GM23338 (cell line): ENCODE results near the gene GSG1L. TPM values are rescaled to one million over a fixed set of nuclear protein-coding genes. Genes with fewer than 3 reads are reported as not detected.

Experiments used
- ATAC-seq: fragments of 200-7000 bp; cut with Tn5 transposase; 3 replicates; pipeline ENCODE4 v1.9.1; 2020
- DNase-seq: peaks from one replicate; pipeline ENCODE4 v3.0.0-alpha.2; 2015; ENCODE audit warnings: low spot score
- H2AFZ ChIP-seq: fragments of 200-600 bp; sonication (generic); 2 replicates; pipeline ENCODE4 v1.8.0; 2016; ENCODE audit warnings: antibody characterized with exemption, mild to moderate bottlenecking, moderate library complexity
- H3F3A ChIP-seq: fragments of 200-600 bp; sonication (generic); replicated peaks from 2 replicates; pipeline ENCODE4 v1.8.0; 2017; ENCODE audit warnings: antibody characterized with exemption, mixed run types, low read depth
- H3K27ac ChIP-seq: fragments of 200-600 bp; sonication (generic); 2 replicates; pipeline ENCODE4 v1.6.1; 2016; ENCODE audit warnings: low read depth
- H3K27me3 ChIP-seq: fragments of 200-600 bp; sonication (generic); 2 replicates; pipeline ENCODE4 v1.8.0; 2016; ENCODE audit warnings: mild to moderate bottlenecking, mixed run types, moderate library complexity; ENCODE audit not compliant: insufficient read depth
- H3K36me3 ChIP-seq: fragments of 200-600 bp; sonication (generic); 2 replicates; pipeline ENCODE4 v1.8.0; 2016; ENCODE audit warnings: mild to moderate bottlenecking; ENCODE audit not compliant: insufficient read depth
- H3K4me1 ChIP-seq: fragments of 200-600 bp; sonication (generic); 2 replicates; pipeline ENCODE4 v1.8.0; 2016; ENCODE audit warnings: mild to moderate bottlenecking, moderate library complexity; ENCODE audit not compliant: insufficient read depth
- H3K4me2 ChIP-seq: fragments of 200-600 bp; sonication (generic); 2 replicates; pipeline ENCODE4 v1.7.1; 2017; ENCODE audit warnings: mixed run types
- H3K4me3 ChIP-seq: fragments of 200-600 bp; sonication (generic); 2 replicates; pipeline ENCODE4 v1.6.1; 2016; ENCODE audit warnings: mixed run types
- H3K79me2 ChIP-seq: fragments of 200-600 bp; sonication (generic); replicated peaks from 2 replicates; pipeline ENCODE4 v1.8.0; 2017; ENCODE audit warnings: mild to moderate bottlenecking; ENCODE audit not compliant: insufficient read depth
- H3K9me2 ChIP-seq: fragments of 200-600 bp; sonication (generic); 2 replicates; pipeline ENCODE4 v1.8.0; 2017; ENCODE audit not compliant: insufficient read depth
- H4K20me1 ChIP-seq: fragments of 200-600 bp; sonication (generic); replicated peaks from 2 replicates; pipeline ENCODE4 v1.8.0; 2017; ENCODE audit warnings: mild to moderate bottlenecking; ENCODE audit not compliant: insufficient read depth
- H3K27ac Mint-ChIP-seq: 2 replicates; pipeline ENCODE4 v1.8.0; 2020; ENCODE audit warnings: inconsistent platforms, mild to moderate bottlenecking, moderate library complexity, mixed read lengths
- H3K27me3 Mint-ChIP-seq: 3 replicates; pipeline ENCODE4 v1.8.0; 2022; ENCODE audit warnings: low read depth, mild to moderate bottlenecking, moderate library complexity, mixed read lengths, inconsistent platforms; ENCODE audit not compliant: insufficient read depth, poor library complexity
- H3K36me3 Mint-ChIP-seq: 3 replicates; pipeline ENCODE4 v1.8.0; 2021; ENCODE audit warnings: low read depth, mild to moderate bottlenecking, inconsistent platforms, moderate library complexity, mixed read lengths
- H3K4me1 Mint-ChIP-seq: 3 replicates; pipeline ENCODE4 v1.8.0; 2020; ENCODE audit warnings: mild to moderate bottlenecking, inconsistent platforms, mixed read lengths
- H3K4me3 Mint-ChIP-seq: 3 replicates; pipeline ENCODE4 v1.8.0; 2021; ENCODE audit warnings: moderate library complexity, mild to moderate bottlenecking, inconsistent platforms, mixed read lengths
- H3K9me3 Mint-ChIP-seq: 3 replicates; pipeline ENCODE4 v1.8.0; 2020; ENCODE audit warnings: moderate library complexity, mild to moderate bottlenecking, inconsistent platforms, mixed read lengths
- CREB1 ChIP-seq: fragments of 250-450 bp; sonication (Bioruptor Pico); IDR thresholded peaks from 2 replicates; pipeline ENCODE4 v1.5.0; 2020; ENCODE audit warnings: low read depth, mild to moderate bottlenecking, moderate library complexity
- CTCF ChIP-seq, 2 experiments: fragments of 200-600 bp in 1 of 2; sonication (generic) in 1 of 2; conservative IDR thresholded peaks; 2 replicates each; pipeline versions ENCODE4 v1.5.1 to v1.6.1; 2016 to 2017; ENCODE audit warnings: antibody characterized with exemption in 2 of 2, low read depth in 2 of 2, mild to moderate bottlenecking in 2 of 2, moderate library complexity in 1 of 2
- EZH2 ChIP-seq: fragments of 200-600 bp; sonication (generic); IDR thresholded peaks from one replicate; pipeline ENCODE4 v1.8.0; 2017; ENCODE audit warnings: antibody characterized with exemption, mild to moderate bottlenecking, low read depth; ENCODE audit not compliant: unreplicated experiment
- EZH2phosphoT487 ChIP-seq: fragments of 200-600 bp; sonication (generic); IDR thresholded peaks from one replicate; pipeline ENCODE4 v1.8.1; 2018; ENCODE audit warnings: antibody characterized with exemption; ENCODE audit not compliant: unreplicated experiment
- JUNB ChIP-seq: IDR thresholded peaks from one replicate; pipeline ENCODE4 v1.6.1; 2016; ENCODE audit warnings: antibody characterized with exemption; ENCODE audit not compliant: unreplicated experiment
- NANOG ChIP-seq: IDR thresholded peaks from 2 replicates; pipeline ENCODE4 v1.6.1; 2016; ENCODE audit warnings: antibody characterized with exemption, borderline replicate concordance
- POLR2AphosphoS5 ChIP-seq: IDR thresholded peaks from 2 replicates; pipeline ENCODE4 v1.6.1; 2016; ENCODE audit warnings: antibody characterized with exemption, low read depth
- REST ChIP-seq: IDR thresholded peaks from one replicate; pipeline ENCODE4 v1.6.1; 2018; ENCODE audit warnings: antibody characterized with exemption; ENCODE audit not compliant: unreplicated experiment
- STAT1 ChIP-seq: IDR thresholded peaks from one replicate; pipeline ENCODE4 v1.6.1; 2016; ENCODE audit warnings: antibody characterized with exemption; ENCODE audit not compliant: unreplicated experiment
- ZNF331 ChIP-seq: fragments of 250-450 bp; sonication (Bioruptor Pico); IDR thresholded peaks from 2 replicates; pipeline ENCODE4 v1.5.0; 2020; ENCODE audit warnings: low read depth, mild to moderate bottlenecking, moderate library complexity
- ZNF462 ChIP-seq: fragments of 250-450 bp; sonication (Bioruptor Pico); IDR thresholded peaks from 2 replicates; pipeline ENCODE4 v1.5.0; 2020; ENCODE audit warnings: mild to moderate bottlenecking, moderate library complexity
- polyA plus RNA-seq: library from polyadenylated mRNA; unstranded; fragments of >200 nt; fragmentation: Nextera tagmentation; extraction: Ambion mirVana; gene quantifications from 2 replicates; pipeline ENCODE4 v1.2.1, GENCODE V29; 2016
- total RNA-seq: library from RNA; depleted of rRNA; stranded (reverse); fragments of >200 nt; shearing (Covaris generic); gene quantifications from 2 replicates; pipeline ENCODE4 v1.2.3, GENCODE V29; 2014

GSG1L gene
- total and polyA plus RNA-seq, 2 experiments from 2014 or later, result 0.36 to 0.63 TPM

- no peak for TF ChIP-seq CREB1
- no peak for TF ChIP-seq EZH2
- no peak for TF ChIP-seq ZNF462
- TF ChIP-seq EZH2phosphoT487, result no peak
- TF ChIP-seq JUNB, result no peak
- no peak for TF ChIP-seq ZNF331 (CRISPR knock-in tag)
These were observed 22.9 kb upstream of the GSG1L start (continued) for GRCh38 chr16:28086186-28087139.

GRCh38 chr16:28085389-28086171 lies 22.1 kb upstream of the GSG1L start:
- Mint-ChIP-seq H3K9me3 (no peaks in the 10 kb centered on the region; the same call in 2 of the 3 replicates), H3K36me3 (no peaks in the 10 kb centered on the region), H3K27ac (no peak overlapping the region), H3K27me3 (peaks cover 9% of the 10 kb centered on the region), H3K4me1 (no peaks in the 10 kb centered on the region), H3K4me3 (no peak overlapping the region)
- ATAC-seq (no peak), DNase-seq (no peak)
- Histone ChIP-seq H3F3A (0 out of 2 replicates have a peak, but pooled peaks cover 5% of the 10 kb centered on the region), H4K20me1 (no peaks in the 10 kb centered on the region; the same call in 1 of the 2 replicates), H3K27me3 (no peaks in the 10 kb centered on the region), H2AFZ (no peak overlapping the region), H3K4me2 (no peak overlapping the region), H3K36me3 (no peaks in the 10 kb centered on the region), H3K9me2 (no peaks in the 10 kb centered on the region), H3K4me1 (no peaks in the 10 kb centered on the region; the same call in 1 of the 2 replicates), H3K4me3 (no peak overlapping the region), H3K27ac (no peak overlapping the region), H3K79me2 (no peaks in the 10 kb centered on the region)
- TF ChIP-seq JUNB (no peak), CTCF (conservative IDR thresholded peaks at IDR 0.05; ENCODE audit: low read depth in 2 of 2) (no peak), REST (no peak), CREB1 (no peak), NANOG (no peak), POLR2AphosphoS5 (no peak), STAT1 (no peak)
